Occipital lobe (tissue), 2 donors: Measurements from ENCODE around the gene TARBP1. TPM values are rescaled to one million over a fixed set of nuclear protein-coding genes. Genes with fewer than 3 reads are reported as not detected.
A peak's percentile ranks its signal among the peaks of the same experiment; 100 is the strongest.

Experiments used
- DNase-seq: peaks from one replicate; lab custom pipeline; 2025; lab: John Stamatoyannopoulos, UW
- total RNA-seq: library from RNA; depleted of rRNA; stranded (reverse); fragments of >200 nt; gene quantifications from one replicate; pipeline ENCODE4 v1.2.3, GENCODE V29; 2014

Gene TARBP1
- total RNA-seq, 1 donor from 2014 or later, result 90.6 TPM

DNA sequence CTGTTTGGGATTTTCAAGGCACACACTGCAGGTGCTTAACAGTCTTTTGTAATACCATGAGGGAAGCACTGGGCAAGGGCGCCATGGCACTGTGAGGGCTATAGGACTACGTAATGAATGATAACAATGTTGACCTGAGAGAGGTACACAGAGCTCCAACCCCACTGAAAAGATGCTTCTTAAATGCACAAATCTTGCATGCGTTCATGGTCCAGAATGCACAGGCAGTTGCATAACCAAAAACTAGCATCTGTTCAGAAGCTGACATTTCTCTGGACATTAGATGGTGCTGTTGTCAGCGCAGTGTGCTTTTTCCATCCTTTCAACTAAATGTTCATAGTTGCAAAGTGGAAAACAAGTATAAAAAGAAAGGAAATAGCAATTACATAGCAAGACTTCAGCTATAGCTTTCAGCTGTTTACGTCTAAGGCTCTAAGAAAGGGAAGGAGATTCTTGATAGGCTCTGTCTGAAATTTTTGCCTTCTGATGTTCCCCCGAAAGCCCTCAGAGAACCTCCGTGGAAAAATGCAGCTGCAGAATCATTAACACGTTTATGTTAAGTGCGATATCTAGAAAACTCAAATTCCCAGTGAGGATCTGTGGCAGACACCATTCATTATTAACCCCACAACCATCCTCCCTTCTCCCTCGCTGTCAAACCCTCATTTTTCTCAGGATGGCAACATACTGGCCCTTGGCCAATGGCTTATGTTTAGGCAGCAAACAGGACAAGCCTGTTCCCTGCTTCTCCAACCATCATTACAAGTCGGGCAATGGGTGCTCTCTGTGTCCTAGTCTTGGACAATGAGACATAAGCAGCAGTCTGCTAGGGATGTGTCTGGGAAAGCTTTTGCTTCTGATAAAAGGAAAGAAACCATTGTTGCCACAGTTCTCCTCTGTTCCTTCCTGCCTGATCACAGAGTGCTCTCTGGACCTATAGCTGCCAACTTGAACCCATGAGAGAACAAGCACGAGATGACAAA is 8.2 kb upstream of the TARBP1 start:
- peak; percentile 47 for DNase-seq

DNA sequence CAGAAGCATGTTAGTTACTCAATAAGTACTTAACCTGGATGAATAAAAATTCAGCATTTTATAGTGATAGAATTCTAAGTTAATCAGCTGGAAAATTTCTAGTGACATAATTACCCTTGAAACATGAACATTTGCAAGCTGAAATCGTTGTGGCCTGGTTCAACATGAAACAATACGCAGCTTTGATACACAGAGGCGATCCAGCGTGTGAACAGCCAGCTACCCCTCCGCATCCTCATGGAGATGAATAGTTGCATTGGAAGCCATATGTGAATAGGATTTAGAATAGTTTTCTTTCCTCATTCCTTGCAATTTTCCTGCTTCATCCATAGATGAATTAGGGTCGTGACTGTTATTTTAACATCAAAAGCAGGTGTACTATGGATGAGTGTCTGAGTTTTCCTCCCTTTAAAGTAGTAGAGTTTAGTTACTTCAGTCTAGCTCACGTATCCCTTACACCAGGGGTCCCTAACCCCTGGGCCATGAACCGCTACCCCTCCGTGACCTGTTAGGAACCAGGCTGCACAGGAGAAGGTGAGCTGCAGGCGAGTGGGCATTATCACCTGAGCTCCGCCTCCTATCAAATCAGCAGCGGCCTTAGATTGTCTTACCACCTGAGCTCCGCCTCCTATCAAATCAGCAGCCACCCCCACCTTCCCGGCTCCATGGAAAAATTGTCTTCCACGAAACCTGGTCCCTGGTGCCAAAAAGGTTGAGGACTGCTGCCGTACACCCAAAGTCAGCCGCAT is 6.2 kb upstream of the TARBP1 start:
- no peak for DNase-seq

DNA sequence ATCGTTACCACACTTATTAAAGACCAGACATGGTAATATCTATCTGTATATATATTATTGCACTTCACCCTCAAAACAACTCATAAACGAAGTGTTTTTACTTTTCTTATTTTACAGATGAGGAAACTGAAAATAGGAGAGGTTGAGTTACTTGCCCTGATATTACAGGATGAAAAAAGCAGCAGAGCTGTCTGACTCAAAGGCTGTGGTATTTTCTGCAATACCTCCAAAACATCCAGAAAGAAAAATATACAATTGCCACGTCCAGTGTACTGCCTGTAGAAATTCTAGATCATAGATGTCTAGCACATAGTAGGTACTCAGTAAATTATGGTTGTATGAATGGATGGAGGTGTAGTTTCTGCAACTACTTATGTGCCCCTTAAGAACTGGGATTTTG is 5.2 kb upstream of the TARBP1 start:
- DNase-seq, result no peak

DNA sequence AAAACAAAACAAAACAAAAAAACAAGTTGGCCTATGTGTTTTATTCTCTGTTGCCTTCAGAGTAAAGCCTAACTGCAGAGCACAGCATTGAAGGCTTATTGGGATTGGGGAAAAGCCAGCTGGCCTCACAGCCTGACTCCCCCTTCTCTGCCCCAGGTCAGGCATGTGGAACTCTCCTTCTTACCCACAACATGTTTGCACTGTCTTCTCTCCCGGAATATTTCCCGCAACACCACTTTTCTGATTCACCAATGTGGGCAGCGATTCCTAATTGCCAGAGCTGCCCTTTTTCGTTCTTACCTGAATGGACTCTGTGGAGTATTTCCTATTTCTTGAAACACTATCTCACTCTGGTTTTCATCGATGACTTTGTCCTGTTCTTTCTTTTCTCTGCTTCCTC is 2.8 kb upstream of the TARBP1 start:
- DNase-seq, result no peak

DNA sequence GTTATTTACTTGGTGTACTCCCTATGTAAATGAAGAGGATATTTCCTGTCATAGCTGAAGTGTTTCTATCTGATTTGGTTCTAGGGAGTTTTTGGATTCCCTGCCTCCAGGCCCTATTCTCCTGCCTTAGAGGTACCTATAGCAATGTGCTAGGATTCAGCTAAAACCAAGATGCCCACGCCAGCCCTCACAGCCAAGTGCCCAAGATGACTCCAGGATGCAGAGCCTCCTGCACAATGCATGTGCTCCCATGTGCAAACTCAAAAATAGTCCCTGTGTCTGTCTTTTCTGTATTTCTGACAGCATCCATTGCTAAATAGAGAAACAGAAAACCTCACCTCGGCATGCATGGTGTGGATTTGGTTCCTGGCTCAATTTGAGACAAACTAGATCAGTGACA is 887 bp upstream of the TARBP1 start:
- DNase-seq, result no peak

DNA sequence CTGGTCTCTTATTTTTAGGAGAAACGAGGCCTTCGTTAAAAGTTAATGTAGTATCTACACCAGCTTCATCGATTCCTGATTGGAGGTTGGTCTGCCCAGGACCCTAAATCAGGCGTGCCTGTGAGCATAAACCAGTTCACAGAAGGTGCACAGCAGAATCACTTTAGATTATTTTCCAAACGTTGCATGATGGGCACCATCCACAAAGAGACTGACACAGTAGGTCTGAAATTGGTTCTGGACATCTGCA is 256 bp upstream of the TARBP1 start:
- DNase-seq, result no peak

DNA sequence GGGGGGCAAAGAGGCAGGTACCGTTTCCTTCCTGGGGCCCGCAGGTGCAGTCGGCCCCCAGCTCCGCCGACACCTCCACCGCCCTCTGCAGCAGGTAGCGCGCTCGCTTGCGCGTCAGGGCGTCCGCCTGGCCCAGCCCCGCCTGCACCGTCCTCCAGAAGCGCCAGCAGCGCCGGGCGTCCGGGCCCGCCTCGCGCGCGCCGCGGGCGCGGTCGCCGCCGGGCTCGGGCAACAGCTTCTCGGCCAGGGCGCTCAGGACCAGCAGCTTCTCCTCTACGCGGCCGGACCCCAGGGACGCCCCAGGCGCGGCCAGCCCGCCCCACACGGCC is 863 bp downstream of the TARBP1 start:
- peak; percentile 58 for DNase-seq

DNA sequence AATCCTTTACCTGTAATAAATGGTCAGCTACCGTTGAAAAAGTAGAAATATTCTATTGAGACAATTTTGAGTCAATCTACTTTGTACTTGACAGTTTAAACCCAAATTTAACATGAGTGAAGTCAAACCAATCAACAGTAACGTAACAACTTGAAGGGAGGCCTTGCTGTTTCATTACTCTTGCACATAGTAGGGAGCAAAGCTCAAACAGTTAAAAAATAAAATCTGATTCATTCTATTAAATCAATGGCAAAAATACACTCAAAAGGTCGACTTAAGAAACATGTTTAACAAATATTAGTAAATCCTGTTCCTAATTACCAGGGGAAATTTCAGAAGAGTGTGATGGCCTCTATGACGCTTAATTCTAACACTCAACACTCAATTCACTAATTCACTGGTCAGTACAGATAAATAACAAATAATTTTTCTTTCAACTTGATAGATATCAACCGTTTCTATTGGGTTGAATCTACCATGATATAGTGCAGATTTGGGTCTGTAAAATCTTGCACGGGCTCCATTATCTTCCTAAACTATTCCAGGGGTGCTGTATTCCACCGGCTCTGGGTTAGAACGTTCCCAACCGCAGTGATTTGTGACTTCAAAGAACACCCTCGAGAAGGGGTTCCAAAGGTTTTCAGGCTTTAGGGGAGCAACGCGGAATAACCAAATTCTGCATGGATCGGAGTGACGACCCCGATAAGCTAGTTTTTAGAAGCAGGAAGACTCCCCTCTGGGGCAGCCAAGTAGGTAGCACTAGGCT is 1.4 kb downstream of the TARBP1 start:
- DNase-seq, result no peak

DNA sequence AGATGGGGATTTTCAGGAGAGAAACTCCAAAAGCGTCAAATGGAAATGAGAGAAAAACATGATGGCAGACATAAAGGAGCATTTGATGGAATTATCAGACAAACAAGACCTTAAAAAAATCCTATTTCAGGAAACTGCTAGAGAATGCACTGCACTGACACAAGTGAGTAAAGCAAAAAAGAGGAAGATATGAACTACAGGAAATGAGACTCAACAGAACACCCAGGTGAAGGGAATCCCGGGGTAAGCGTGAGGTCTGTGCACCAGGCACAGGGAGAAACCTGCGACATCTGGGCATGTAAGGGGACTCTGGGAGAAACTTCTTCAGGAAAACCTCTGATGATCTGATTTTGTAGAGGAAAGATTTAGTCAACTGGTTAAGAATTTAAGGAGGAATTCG is 2.8 kb downstream of the TARBP1 start:
- DNase-seq, result no peak

DNA sequence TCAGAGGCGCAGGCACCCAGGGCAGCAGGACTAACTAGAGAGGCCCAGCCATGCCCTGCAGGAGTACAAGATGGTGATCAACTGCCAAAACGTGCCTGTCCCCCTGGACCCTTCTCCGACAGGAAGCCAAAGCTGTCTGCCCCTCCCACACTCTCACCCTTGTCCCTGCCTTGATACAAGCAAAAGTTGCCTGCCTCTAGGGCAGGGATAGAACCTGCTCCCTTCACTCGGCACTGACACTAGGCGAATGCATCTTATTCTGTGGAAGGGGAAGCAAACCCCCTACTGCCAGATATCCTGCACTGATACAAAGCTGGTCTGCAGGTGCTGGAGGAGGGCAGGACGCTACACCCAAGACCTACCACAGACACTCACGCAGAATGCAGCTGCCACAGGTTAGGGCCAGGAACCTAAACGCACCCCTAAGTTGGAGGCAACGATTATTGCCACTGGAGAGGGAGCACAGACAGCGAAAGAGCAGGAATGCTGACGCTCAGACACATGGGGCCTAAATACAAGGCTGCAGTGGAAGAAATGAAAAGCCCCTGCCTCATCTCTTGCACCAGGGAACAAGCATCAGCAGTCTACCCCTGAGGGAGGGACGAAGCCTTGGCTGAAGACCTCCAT is 3.7 kb downstream of the TARBP1 start:
- no peak for DNase-seq

DNA sequence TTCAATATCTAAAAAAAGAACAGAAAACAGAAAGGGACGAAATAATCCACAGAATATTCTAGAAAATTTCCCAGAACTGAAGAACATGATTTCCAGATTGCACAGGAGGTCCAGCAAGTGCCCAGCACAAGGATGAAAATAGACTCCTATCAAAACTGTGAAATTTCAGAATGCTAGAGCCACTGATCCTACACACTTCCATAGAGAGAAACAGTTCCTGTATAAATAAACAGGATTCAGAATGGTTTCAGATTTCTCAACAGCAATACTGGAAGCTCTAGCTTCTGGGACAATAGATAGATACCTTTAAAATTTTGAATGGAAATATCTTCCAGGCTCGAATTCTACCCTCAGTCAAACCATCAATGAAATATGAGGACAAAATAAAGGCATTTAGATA is 4.6 kb downstream of the TARBP1 start:
- DNase-seq, result no peak

DNA sequence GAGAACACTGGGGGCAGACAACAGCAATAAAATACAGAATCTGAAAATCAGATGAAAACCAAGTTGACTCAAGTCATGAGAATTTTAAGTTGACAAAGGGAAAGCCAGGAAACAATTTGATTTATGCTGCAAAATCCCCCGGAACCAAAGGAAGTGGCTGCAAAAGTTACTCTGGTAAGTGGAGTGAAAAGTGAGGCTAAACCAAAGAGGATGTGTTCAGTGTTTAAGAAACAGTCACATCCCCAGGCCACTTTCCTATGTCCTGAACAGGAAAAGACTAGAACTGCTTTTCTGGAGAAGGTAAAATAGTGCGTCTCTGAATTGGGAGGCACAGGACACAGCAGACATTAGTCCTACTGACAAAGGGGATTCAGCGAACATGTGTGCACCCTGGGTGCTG is 5.9 kb downstream of the TARBP1 start:
- no peak for DNase-seq

DNA sequence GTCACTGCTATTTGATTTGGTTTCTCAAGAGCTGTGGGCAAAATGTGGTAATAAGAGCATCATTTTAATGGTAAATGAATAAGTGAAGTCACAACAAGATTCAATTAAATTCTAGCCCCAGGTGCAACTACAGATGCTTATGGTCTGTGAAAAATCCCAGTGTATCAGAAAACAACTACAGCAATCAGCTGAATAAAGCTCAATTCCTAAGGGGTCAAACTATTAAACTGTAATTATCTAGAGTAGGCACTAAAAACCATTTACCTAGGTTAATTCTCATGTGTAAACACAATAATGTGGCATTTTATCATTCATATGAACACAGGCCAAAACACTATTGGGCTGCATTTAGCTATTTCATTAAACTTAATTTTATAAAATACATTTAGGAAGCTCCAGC is 9.6 kb downstream of the TARBP1 start:
- DNase-seq, result no peak

DNA sequence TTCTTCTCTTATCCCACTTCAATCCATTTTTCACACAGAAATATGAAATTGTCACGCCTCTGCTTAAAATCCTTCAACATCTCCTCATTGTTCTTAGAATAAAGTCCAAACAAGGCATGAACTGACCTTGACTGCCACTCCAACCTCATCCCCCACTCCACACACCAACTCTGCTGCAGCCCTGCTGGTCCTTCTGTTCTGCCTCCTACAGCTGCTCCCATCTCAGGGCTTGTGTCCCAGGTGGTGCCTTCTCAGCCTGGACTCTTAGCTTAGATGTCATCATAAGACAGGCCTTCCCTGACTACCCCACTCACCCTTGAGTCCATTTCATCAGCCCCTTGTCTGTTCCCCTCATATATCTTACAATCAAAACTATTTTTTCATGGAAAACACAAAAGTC is 10.4 kb downstream of the TARBP1 start:
- no peak for DNase-seq

DNA sequence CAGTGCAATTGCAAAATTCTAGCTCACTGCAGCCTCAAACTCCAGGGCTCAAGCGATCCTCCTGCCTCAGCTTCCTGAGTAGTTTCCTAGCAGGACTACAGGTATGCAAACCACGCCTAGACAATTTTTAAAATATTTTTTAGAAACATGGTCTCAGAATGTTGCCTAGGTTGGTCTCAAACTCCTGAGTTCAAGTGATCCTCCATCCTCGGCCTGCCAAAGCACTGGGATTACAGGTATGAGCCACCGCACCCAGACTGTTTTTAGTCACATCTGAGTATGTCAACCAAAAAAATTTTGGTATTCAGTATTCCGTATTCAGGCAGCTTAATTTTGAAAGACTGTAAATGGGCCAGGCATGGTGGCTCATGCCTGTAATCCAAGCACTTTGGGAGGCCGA is 11.2 kb downstream of the TARBP1 start:
- no peak for DNase-seq

DNA sequence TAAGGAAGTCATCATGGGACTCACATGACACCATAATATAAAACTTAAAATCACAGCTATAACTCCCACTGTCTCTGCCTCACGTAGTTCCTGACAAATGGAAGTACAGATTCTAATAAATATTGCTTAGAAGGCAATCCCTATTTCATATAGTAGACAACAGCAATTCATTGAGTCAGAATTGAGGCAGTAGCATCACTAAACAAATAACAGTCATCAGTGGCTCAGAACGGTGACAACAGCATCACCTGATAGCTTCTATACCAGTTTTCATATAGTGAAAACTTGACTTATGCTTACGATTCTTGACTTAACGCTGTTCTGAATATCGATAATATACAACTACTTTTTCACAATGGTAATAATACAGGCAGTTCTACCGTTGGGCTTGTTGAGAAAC is 12.0 kb downstream of the TARBP1 start:
- DNase-seq, result no peak

DNA sequence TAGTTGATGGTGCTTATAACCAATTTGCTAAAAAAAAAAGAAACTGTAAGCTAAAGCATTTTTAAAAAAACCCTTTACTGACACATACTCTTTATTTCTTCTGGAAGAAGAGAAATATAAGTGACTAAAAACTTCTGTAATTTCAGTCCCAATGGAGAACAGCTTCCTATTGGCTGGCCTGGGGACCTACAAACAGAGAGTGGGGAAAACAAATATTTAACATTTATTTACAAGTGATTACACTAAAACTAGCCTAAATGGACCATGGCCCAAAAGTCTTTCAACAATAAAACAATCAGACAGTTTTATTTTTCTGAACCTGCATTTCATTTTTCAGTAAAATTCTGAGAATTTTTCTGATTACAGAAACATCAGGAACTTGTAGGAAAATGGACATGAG is 15.2 kb downstream of the TARBP1 start:
- DNase-seq, result no peak

DNA sequence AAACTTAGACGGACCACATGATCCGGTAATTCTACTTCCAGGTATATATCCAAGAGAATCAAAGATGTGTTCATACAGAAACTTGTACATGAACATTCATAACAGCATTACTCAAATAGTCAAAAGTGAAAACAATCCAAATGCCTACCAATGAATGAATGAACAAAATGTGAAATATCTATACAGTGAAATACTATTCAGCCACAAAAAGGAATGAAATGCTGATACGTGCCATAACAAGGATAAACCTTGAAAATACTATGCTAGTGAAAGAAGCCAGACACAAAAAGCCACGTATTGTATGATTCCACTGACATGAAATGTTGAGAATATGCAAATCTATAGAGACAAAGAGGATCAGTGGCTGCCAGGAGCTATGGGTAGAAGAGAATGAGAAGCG is 18.3 kb downstream of the TARBP1 start:
- no peak for DNase-seq

DNA sequence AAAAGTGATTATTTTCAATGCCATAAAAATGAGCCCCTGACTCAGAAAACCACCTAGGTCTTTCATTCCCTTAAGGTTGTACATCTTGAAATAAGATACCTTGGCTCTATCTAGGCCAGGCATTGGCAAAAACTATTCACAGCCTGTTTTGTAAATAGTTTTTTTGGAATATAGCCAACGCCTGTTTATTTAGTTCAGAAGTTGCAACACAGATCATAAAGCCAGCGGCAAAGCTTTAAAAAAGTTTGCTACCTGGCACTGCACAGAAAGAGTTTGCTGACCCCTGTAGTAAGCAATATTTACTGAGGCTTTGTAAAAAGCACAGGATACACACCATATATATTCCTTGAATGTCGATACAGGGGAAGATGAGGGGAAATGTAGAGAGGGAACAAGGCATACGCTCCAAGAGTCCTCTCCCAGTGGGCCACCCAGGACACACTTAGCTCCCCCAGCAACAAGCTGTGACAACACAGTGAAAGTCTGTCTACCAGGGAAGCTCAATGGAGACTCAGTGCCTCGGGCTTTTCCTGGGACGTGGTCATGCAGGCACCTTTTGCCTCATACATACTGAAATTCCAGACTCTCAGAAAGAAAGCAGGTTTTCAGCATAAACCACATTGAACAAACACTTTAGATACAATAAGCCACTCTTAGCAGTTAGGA is 20.5 kb downstream of the TARBP1 start:
- DNase-seq, result no peak

DNA sequence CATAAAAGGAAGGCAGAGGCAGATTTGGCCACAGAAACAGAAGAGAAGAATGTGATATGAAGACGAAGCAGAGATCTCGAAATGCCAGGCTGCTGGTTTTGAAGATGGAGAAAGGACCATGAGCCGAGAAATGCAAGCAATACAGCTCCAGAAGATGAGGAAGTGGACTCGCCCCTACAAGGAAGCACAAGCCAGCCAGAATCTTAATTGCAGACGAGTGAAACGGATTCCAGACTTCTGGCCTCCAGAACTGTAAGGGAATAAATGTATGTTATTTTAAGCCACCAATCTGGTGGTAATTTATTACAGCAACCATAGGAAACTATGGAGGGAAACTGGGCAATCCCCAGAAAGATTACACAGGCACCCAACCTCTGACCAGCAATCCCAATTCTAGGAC is 24.1 kb downstream of the TARBP1 start:
- DNase-seq, result no peak

DNA sequence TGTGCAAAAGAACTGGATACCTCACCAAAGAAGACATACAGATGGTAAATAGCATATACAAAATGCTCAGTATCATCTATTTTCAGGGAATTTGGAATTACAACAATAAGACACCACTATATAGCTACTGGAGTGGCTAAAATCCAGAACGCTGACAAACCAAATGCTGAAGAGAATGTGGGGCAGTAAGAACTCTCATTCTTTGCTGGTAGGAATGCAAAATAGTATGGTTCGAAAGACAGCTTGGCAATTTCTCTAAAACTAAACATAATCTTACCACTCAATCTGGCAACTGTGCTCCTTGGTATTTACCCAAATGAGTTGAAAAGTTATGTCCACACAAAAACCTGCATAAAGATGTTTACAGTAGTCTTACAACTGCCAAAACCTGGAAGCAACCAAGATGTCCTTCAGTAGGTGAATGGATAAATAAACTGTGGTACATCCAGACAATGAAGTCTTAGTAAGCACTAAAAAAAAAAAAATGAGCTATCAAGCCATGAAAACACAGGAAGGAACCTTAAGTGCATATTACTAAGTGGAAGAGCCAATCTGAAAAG is 26.5 kb downstream of the TARBP1 start:
- no peak for DNase-seq
